ENCODE data around the gene GOLIM4. TPM values are rescaled to one million over a fixed set of nuclear protein-coding genes. Genes with fewer than 3 reads are reported as not detected.

Gene GOLIM4
- total RNA-seq, 1 experiment from 2014 or later: 24.6 TPM

GRCh38 chr3:168051070-168051469 is 44.7 kb downstream of the GOLIM4 start:
- H3K4me2 ChIP-seq (ENCODE audit: insufficient read depth, insufficient read length, low read length): no peak overlapping the region
- Mint-ChIP-seq H3K4me1 (peaks cover 15 to 21% of the 10 kb centered on the region in 2 experiments), H3K4me3 (no peak overlapping the region), H3K9me3 (peaks cover 10% of the 10 kb centered on the region in 2 experiments), H3K36me3 (ENCODE audit: insufficient read depth in 1 of 3, low read depth in 3 of 3) (peaks cover 9 to 14% (median 11%) of the 10 kb centered on the region in 3 experiments), H3K27me3 (ENCODE audit: low read depth) (no peaks in the 10 kb centered on the region), H3K27ac (no peak overlapping the region)
- no peaks in the 10 kb centered on the region for H3K9me3 ChIP-seq (ENCODE audit: control insufficient read depth, low read depth, low read length)
- H2AFZ ChIP-seq (ENCODE audit: low read length): no peak overlapping the region
- no peak for DNase-seq
- no peaks in the 10 kb centered on the region for H3K27me3 ChIP-seq (ENCODE audit: insufficient read depth, low read length)
- no peak overlapping the region for H3K23ac ChIP-seq (ENCODE audit: insufficient read length, low read depth, low read length)
- no peaks in the 10 kb centered on the region for H3K79me2 ChIP-seq (ENCODE audit: insufficient read depth, low read length)
- no peaks in the 10 kb centered on the region for H3K23me2 ChIP-seq (ENCODE audit: insufficient read length, low read depth, low read length, poor library complexity, severe bottlenecking)
- H3K27ac ChIP-seq (ENCODE audit: insufficient read length, low read depth, low read length): no peak overlapping the region
- no peak overlapping the region for H2AK5ac ChIP-seq (ENCODE audit: insufficient read length, low read length)
- H3K4ac ChIP-seq (ENCODE audit: low read depth, low read length): no peak overlapping the region
- H4K91ac ChIP-seq (ENCODE audit: insufficient read length, low read depth, low read length): no peak overlapping the region
- no peak overlapping the region for H3K56ac ChIP-seq (ENCODE audit: insufficient read length, low read depth, low read length)
- no peak overlapping the region for H3K14ac ChIP-seq (ENCODE audit: insufficient read depth, low read length)
- no peak overlapping the region for H4K5ac ChIP-seq (ENCODE audit: insufficient read length, low read depth, low read length)
- H4K20me1 ChIP-seq (ENCODE audit: control insufficient read depth, insufficient read depth, insufficient read length): no peaks in the 10 kb centered on the region
- no peak overlapping the region for H4K8ac ChIP-seq (replicated peaks; ENCODE audit: insufficient read length, low read depth, low read length)
- H3K9ac ChIP-seq (ENCODE audit: extremely low read depth, insufficient read length, low read length): no peak overlapping the region
- no peak overlapping the region for H2BK20ac ChIP-seq (ENCODE audit: low read depth, low read length, poor library complexity, severe bottlenecking)
- no peak overlapping the region for H3K18ac ChIP-seq (ENCODE audit: insufficient read length, low read depth, low read length)
- no peak overlapping the region for H2BK5ac ChIP-seq (ENCODE audit: insufficient read length, low read length)
- no peak overlapping the region for H3T11ph ChIP-seq (ENCODE audit: low read length)
- no peak overlapping the region for H2BK15ac ChIP-seq (ENCODE audit: low read depth, low read length)
- H3K4me1 ChIP-seq (ENCODE audit: insufficient read depth, low read length): peaks cover 7% of the 10 kb centered on the region; the same call in 1 of the 2 replicates
- H2BK120ac ChIP-seq (ENCODE audit: low read depth, low read length, poor library complexity, severe bottlenecking): no peak overlapping the region
- H3K79me1 ChIP-seq (ENCODE audit: insufficient read depth, low read depth, low read length, poor library complexity, severe bottlenecking): no peaks in the 10 kb centered on the region
- no peak for TF ChIP-seq CTCF (conservative IDR thresholded peaks at IDR 0.05)
- H2BK12ac ChIP-seq (ENCODE audit: insufficient read length, low read depth, low read length): no peak overlapping the region
